HepG2 (cell line): Measurements from ENCODE around the gene PIM1. TPM values are rescaled to one million over a fixed set of nuclear protein-coding genes. Genes with fewer than 3 reads are reported as not detected.

Experiments
- ADNP ChIP-seq: sonication (generic); formaldehyde crosslinking; IDR thresholded peaks from 2 replicates; pipeline ENCODE4 v1.4.0; 2020; ENCODE audit warnings: missing genetic modification reagents
- AGO1 ChIP-seq: fragments of 200-400 bp; formaldehyde crosslinking; IDR thresholded peaks from 2 replicates; pipeline ENCODE4 v1.6.1; 2017; ENCODE audit warnings: mild to moderate bottlenecking, low read depth, low read length, moderate library complexity; ENCODE audit not compliant: poor library complexity, severe bottlenecking
- BORCS8-MEF2B ChIP-seq: sonication (generic); formaldehyde crosslinking; IDR thresholded peaks from 2 replicates; pipeline ENCODE4 v1.8.0; 2022; ENCODE audit warnings: mild to moderate bottlenecking, missing genetic modification reagents
- CBX1 ChIP-seq: IDR thresholded peaks from one replicate; pipeline ENCODE4 v1.6.1; 2016; ENCODE audit warnings: antibody characterized with exemption, low read depth
- CEBPG ChIP-seq: IDR thresholded peaks from 2 replicates; pipeline ENCODE4 v1.6.1; 2016
- CTCF ChIP-seq: sonication (generic); formaldehyde crosslinking; IDR thresholded peaks from 2 replicates; pipeline ENCODE4 v1.5.0; 2020; ENCODE audit warnings: mild to moderate bottlenecking, missing genetic modification reagents, moderate library complexity
- DMAP1 ChIP-seq: IDR thresholded peaks from 2 replicates; pipeline ENCODE4 v1.6.1; 2016
- HES4 ChIP-seq: sonication (generic); formaldehyde crosslinking; IDR thresholded peaks from 2 replicates; pipeline ENCODE4 v1.9.0; 2021; ENCODE audit warnings: mild to moderate bottlenecking, missing genetic modification reagents, borderline replicate concordance
- HHEX ChIP-seq: IDR thresholded peaks from 2 replicates; pipeline ENCODE4 v1.6.1; 2016; ENCODE audit warnings: control low read depth
- HNF4A ChIP-seq: sonication (generic); formaldehyde crosslinking; IDR thresholded peaks from 2 replicates; pipeline ENCODE4 v1.4.0; 2020; ENCODE audit warnings: missing genetic modification reagents
- MIXL1 ChIP-seq: IDR thresholded peaks from 2 replicates; pipeline ENCODE4 v1.6.1; 2016
- MTA3 ChIP-seq: sonication (generic); formaldehyde crosslinking; IDR thresholded peaks from 2 replicates; pipeline ENCODE4 v1.4.0; 2020; ENCODE audit warnings: missing genetic modification reagents
- MTERF4 ChIP-seq: sonication (generic); formaldehyde crosslinking; IDR thresholded peaks from 2 replicates; pipeline ENCODE4 v1.8.0; 2023; ENCODE audit warnings: mild to moderate bottlenecking, missing genetic modification reagents
- MTF2 ChIP-seq: sonication (generic); formaldehyde crosslinking; IDR thresholded peaks from 2 replicates; pipeline ENCODE4 v1.5.0; 2020; ENCODE audit warnings: missing genetic modification reagents, borderline replicate concordance
- MZF1 ChIP-seq: sonication (generic); formaldehyde crosslinking; IDR thresholded peaks from 2 replicates; pipeline ENCODE4 v1.8.1; 2023; ENCODE audit warnings: mild to moderate bottlenecking, missing genetic modification reagents, borderline replicate concordance
- NFE2L2 ChIP-seq: fragments of 150-350 bp; IDR thresholded peaks from 2 replicates; pipeline ENCODE4 v1.6.1; 2014; ENCODE audit warnings: low read length
- POLR2AphosphoS5 ChIP-seq: IDR thresholded peaks from 2 replicates; pipeline ENCODE4 v1.6.1; 2012; ENCODE audit warnings: low read depth, low read length
- RXRB ChIP-seq: IDR thresholded peaks from 2 replicates; pipeline ENCODE4 v1.6.1; 2016; ENCODE audit warnings: borderline replicate concordance, missing genetic modification reagents, missing compliant biosample characterization
- THAP7 ChIP-seq: sonication (generic); formaldehyde crosslinking; IDR thresholded peaks from 2 replicates; pipeline ENCODE4 v1.8.1; 2023; ENCODE audit warnings: mild to moderate bottlenecking, missing genetic modification reagents
- ZMYM4 ChIP-seq: sonication (generic); formaldehyde crosslinking; IDR thresholded peaks from 2 replicates; pipeline ENCODE4 v1.8.1; 2023; ENCODE audit warnings: mild to moderate bottlenecking, missing genetic modification reagents
- ZNF10 ChIP-seq: sonication (generic); formaldehyde crosslinking; IDR thresholded peaks from 2 replicates; pipeline ENCODE4 v1.4.0; 2020; ENCODE audit warnings: mild to moderate bottlenecking, low read depth, missing genetic modification reagents, borderline replicate concordance
- ZNF557 ChIP-seq: sonication (generic); formaldehyde crosslinking; IDR thresholded peaks from 2 replicates; pipeline ENCODE4 v1.4.0; 2020; ENCODE audit warnings: missing genetic modification reagents
- ZNF580 ChIP-seq: IDR thresholded peaks from 2 replicates; pipeline ENCODE4 v1.6.1; 2016; ENCODE audit warnings: low read depth, borderline replicate concordance
- ZNF761 ChIP-seq: sonication (generic); formaldehyde crosslinking; conservative IDR thresholded peaks from 2 replicates; pipeline ENCODE4 v1.4.0; 2020; ENCODE audit warnings: mild to moderate bottlenecking, missing genetic modification reagents
- ZSCAN29 ChIP-seq: sonication (generic); formaldehyde crosslinking; conservative IDR thresholded peaks from 2 replicates; pipeline ENCODE4 v1.4.0; 2020; ENCODE audit warnings: mild to moderate bottlenecking, missing genetic modification reagents
- polyA plus RNA-seq, 8 experiments: library from polyadenylated mRNA; depleted of rRNA in 3 of 8; stranded (reverse) in 7 of 8; unstranded in 1 of 8; fragments of >200 nt; fragmentation: Illumina TruSeq in 4 of 8; extraction: Trizol in 4 of 8; gene quantifications; 2 replicates each; pipeline versions ENCODE4 v1.2.1 to v1.2.3, GENCODE V29; 2011 to 2016; ENCODE audit warnings: low read depth in 4 of 8, missing spikeins in 1 of 8, mixed read lengths in 1 of 8; ENCODE audit not compliant: insufficient read depth in 1 of 8
- total RNA-seq, 5 experiments: library from RNA; depleted of rRNA; stranded (reverse); fragments of >200 nt; fragmentation: Illumina TruSeq; extraction: Trizol; gene quantifications; 2 replicates each; pipeline ENCODE4 v1.2.3, GENCODE V29; 2016; ENCODE audit warnings: low read depth in 1 of 5

Gene PIM1
- total and polyA plus RNA-seq, 2 of the 13 experiments (the other 11 are each of a cell fraction or from before 2014, with no cell fraction given), result 29.4 to 117 TPM

- TF ChIP-seq MTERF4 (CRISPR knock-in tag) (peak; percentile 55; the same call in 1 of the 2 replicates), MIXL1 (CRISPR knock-in tag) (peak; percentile 90; the same call in 1 of the 2 replicates), MTF2 (no peak; the same call in 1 of the 2 replicates), DMAP1 (CRISPR knock-in tag) (peak; percentile 51; the same call in 1 of the 2 replicates), AGO1 (peak; percentile 58), POLR2AphosphoS5 (peak; percentile 85), MTA3 (CRISPR knock-in tag) (no peak), ZMYM4 (CRISPR knock-in tag) (peak; percentile 33), ZNF557 (peak; percentile 84; the same call in 1 of the 2 replicates), ZSCAN29 (peak; percentile 11; the same call in 1 of the 2 replicates), HES4 (CRISPR knock-in tag) (peak; percentile 76), ZNF580 (CRISPR knock-in tag) (peak; percentile 34; the same call in 1 of the 2 replicates), NFE2L2 (no peak), BORCS8-MEF2B (CRISPR knock-in tag) (no peak; the same call in none of the 2 replicates), HHEX (CRISPR knock-in tag) (no peak), HNF4A (CRISPR knock-in tag) (peak; percentile 74), THAP7 (no peak), MZF1 (CRISPR knock-in tag) (no peak), ZNF10 (CRISPR knock-in tag) (no peak), CEBPG (CRISPR knock-in tag) (peak; percentile 34), CBX1 (peak; percentile 74), CTCF (peak; percentile 41), ZNF761 (CRISPR knock-in tag) (peak; percentile 87), RXRB (peak; percentile 96), ADNP (CRISPR knock-in tag) (no peak)
Observed at GRCh38 chr6:37169496-37170272, at the start of gene PIM1 (continued).
